Central memory CD8-positive, alpha-beta T cell (primary cell): ENCODE data around the gene LRP1B.

Experiments used
- ATAC-seq: fragments of 150-1000 bp; cut with Tn5 transposase; replicated peaks from 2 replicates; pipeline ENCODE4 v1.10.0; 2022; ENCODE audit warnings: mild to moderate bottlenecking, moderate FRiP score, moderate number of reproducible peaks; ENCODE audit not compliant: poor library complexity, severe bottlenecking; ENCODE audit errors: extremely low read depth
- DNase-seq, 2 donors: peaks; one replicate each; pipeline ENCODE4 v3.0.0; 2021; ENCODE audit warnings: low spot score in 2 of 2
- H3K27ac Mint-ChIP-seq: one replicate; pipeline ENCODE4 v1.8.0; 2022; ENCODE audit warnings: low read depth, mild to moderate bottlenecking, moderate library complexity, mixed read lengths
- H3K27me3 Mint-ChIP-seq: one replicate; pipeline ENCODE4 v1.8.0; 2022; ENCODE audit warnings: mixed read lengths
- H3K36me3 Mint-ChIP-seq: one replicate; pipeline ENCODE4 v1.8.0; 2022; ENCODE audit warnings: mild to moderate bottlenecking, moderate library complexity, mixed read lengths; ENCODE audit not compliant: insufficient read depth
- H3K4me1 Mint-ChIP-seq: one replicate; pipeline ENCODE4 v1.8.0; 2022; ENCODE audit warnings: mixed read lengths
- H3K4me3 Mint-ChIP-seq: one replicate; pipeline ENCODE4 v1.8.0; 2022; ENCODE audit warnings: mild to moderate bottlenecking, moderate library complexity, mixed read lengths
- H3K9me3 Mint-ChIP-seq: one replicate; pipeline ENCODE4 v1.8.0; 2022; ENCODE audit warnings: mixed read lengths

The LRP1B gene

DNA sequence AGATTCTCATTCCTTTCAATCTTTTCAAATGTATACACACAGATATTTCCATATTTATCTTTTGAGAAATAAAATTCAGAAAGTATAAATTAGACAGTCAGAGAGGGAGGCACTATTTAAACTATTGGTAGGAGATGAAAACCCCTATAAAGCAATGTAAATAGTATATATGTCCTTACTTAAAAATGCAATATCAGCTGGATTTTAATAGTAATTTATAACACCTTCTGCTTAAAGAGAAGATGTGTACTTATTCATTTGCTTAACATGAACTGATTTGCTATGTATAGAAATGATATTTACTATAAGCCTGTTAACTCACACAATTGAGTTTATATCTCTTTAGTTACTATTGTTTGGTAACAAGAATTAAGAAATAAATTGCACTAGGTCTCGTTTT is 163.3 kb downstream of the LRP1B start:
- ATAC-seq (no peak), DNase-seq (no peak)
- Mint-ChIP-seq H3K4me3 (no peak overlapping the region), H3K27ac (no peak overlapping the region), H3K27me3 (no peaks in the 10 kb centered on the region), H3K4me1 (no peaks in the 10 kb centered on the region), H3K9me3 (peaks cover 22% of the 10 kb centered on the region), H3K36me3 (no peaks in the 10 kb centered on the region)

DNA sequence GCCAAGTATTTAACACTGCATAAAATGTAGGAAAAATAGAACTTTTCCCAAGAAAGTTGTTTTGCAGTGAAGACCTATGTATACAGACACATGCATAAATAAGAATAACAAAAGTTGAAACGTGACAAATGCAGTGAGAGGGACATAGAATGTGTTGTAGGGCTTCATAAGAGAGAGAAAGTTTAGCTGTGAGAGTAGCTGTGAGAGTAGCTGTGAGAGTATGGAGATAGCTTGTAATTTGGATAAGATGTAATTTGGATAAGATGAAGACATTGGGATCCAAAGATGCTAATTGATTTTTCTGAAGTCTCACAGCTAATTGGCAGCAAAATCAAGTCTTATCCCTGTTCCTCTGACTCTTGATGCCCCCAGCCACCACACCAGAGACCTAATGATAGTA is 170.9 kb downstream of the LRP1B start:
- Mint-ChIP-seq H3K4me3 (no peak overlapping the region), H3K9me3 (peaks cover 5% of the 10 kb centered on the region), H3K36me3 (no peaks in the 10 kb centered on the region), H3K4me1 (no peaks in the 10 kb centered on the region), H3K27ac (no peak overlapping the region), H3K27me3 (no peaks in the 10 kb centered on the region)
- DNase-seq (no peak), ATAC-seq (no peak)

DNA sequence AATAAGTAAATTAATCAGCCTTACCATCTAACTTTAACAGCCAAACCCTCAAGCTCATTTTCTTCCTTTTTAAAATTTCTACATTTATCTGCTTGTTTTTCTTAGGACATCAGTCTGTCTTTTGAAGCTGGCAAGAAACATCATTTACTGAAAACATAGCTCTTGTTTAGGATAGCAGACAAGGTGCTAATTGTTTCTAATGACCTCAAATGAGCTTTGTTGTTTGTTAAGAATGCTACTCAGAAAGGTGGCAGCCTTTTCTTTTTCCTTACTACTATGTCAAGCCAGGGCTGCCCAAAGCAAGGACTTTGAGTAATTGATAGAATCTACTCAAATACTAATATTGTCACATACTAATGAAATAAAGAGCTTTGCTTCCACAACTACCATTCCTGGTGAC is 171.8 kb downstream of the LRP1B start:
- Mint-ChIP-seq H3K4me1 (no peaks in the 10 kb centered on the region), H3K9me3 (peaks cover 11% of the 10 kb centered on the region), H3K36me3 (no peaks in the 10 kb centered on the region), H3K4me3 (no peak overlapping the region), H3K27ac (no peak overlapping the region), H3K27me3 (no peaks in the 10 kb centered on the region)
- ATAC-seq: no peak
- DNase-seq: no peak

DNA sequence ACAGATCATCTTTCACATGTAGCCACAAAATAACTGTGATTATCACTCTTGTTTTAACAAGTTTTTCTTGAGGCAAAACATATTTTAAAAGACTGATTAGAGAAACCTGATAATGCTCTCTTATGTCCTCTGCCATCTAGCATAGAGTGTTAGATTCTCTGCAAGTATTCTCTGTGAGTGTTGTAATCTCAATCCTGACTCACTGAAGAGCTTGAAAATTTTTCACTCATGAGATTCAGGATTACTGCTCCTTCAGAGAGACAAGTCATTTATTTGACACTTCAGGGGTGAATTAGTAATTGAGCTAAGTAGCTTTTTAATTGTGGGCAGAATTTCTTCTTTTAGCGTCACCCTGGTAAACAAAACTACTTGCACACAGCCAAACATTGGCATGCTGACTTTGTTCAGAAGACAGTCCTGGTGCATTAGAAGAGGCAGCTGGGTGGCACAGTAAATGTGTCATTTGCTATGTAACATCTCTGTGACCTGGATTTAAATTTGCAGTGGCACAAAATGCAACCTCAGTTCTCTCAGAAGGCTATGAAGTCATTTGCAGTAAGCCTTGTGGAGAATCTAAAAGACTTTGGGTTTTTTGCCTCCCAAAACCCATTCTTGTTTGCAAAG is 172.9 kb downstream of the LRP1B start:
- H3K36me3 Mint-ChIP-seq: no peaks in the 10 kb centered on the region
- no peak overlapping the region for H3K27ac Mint-ChIP-seq
- no peak overlapping the region for H3K4me3 Mint-ChIP-seq
- DNase-seq (no peak), ATAC-seq (no peak)
- no peaks in the 10 kb centered on the region for H3K4me1 Mint-ChIP-seq
- peaks cover 11% of the 10 kb centered on the region for H3K9me3 Mint-ChIP-seq
- no peaks in the 10 kb centered on the region for H3K27me3 Mint-ChIP-seq

DNA sequence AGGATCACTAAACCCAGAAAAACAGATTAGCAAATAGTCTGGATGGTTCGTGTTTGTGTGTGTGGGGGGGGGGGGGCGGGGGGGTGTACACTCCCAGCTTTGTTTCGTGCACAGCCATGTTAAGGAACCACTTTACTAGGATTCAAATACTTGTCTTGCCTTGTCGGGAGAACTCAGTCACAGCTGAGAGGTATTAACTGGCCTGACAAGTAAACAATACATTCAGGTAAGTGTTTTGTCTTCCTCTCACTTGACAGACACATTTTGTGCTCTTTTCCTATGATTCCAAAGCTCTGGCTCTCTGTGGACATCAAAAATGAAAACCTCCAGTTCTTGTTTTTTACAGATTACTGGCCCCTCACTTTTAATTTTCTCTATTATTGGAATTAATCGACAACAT is 173.5 kb downstream of the LRP1B start:
- ATAC-seq (no peak), DNase-seq (no peak)
- H3K4me3 Mint-ChIP-seq: no peak overlapping the region
- H3K27me3 Mint-ChIP-seq: no peaks in the 10 kb centered on the region
- H3K36me3 Mint-ChIP-seq: no peaks in the 10 kb centered on the region
- no peak overlapping the region for H3K27ac Mint-ChIP-seq
- H3K4me1 Mint-ChIP-seq: no peaks in the 10 kb centered on the region
- peaks cover 9% of the 10 kb centered on the region for H3K9me3 Mint-ChIP-seq

DNA sequence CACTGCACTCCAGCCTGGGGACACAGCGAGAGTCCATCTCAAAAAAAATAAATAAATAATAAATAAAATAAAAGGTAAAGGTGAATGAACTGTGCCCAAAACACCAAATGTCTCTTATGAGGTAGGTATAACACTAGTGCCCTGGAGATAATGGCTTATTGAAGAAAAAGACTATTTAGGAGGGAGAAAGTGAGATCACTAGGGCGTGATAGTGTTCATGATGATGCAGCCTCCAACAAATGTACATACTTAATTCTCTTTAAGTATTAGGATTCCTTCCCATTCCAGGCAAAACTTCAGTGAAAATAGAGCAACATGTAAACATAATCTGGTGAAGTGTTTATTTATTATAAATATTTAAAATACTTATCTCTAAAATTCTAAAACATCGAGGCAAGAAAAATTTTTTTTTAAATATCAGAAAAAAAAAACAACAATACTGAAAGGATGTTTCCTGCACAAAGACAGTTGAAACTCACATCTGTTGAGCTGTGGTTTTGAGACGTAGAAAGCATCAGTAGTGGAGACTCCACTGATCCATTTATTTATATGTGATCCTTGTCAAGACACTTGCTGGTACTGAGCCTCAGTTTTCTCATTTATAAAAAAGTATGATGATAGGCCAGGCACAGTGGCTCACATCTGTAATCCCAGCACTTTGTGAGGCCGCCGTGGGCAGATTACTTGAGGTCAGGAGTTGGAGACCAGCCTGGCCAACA is 183.3 kb downstream of the LRP1B start:
- H3K4me3 Mint-ChIP-seq: no peak overlapping the region
- H3K36me3 Mint-ChIP-seq: no peaks in the 10 kb centered on the region
- no peaks in the 10 kb centered on the region for H3K27me3 Mint-ChIP-seq
- ATAC-seq (no peak), DNase-seq (no peak)
- no peaks in the 10 kb centered on the region for H3K4me1 Mint-ChIP-seq
- no peak overlapping the region for H3K27ac Mint-ChIP-seq
- H3K9me3 Mint-ChIP-seq: peaks cover 13% of the 10 kb centered on the region

DNA sequence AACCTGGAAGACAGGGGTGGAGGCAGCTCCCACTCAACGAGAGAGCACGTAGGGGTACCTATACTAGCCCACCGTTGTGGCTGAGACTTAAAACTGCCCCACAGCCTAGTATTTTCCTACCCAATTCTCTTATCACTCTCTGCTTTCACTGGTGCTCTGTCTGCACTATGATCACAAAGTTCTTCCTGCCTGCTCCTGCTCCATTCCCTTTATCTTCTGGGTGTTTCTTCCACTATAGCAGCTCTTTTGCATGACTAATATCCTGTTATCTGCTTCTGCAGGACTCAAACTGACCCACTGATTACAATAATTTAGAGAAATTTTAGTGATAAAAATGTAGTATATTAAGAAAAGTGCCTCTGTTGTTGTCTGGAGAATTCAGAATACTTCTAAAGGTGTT is 184.8 kb downstream of the LRP1B start:
- Mint-ChIP-seq H3K27me3 (no peaks in the 10 kb centered on the region), H3K4me1 (no peaks in the 10 kb centered on the region), H3K27ac (no peak overlapping the region), H3K9me3 (peaks cover 19% of the 10 kb centered on the region), H3K36me3 (no peaks in the 10 kb centered on the region), H3K4me3 (no peak overlapping the region)
- no peak for ATAC-seq
- no peak for DNase-seq

DNA sequence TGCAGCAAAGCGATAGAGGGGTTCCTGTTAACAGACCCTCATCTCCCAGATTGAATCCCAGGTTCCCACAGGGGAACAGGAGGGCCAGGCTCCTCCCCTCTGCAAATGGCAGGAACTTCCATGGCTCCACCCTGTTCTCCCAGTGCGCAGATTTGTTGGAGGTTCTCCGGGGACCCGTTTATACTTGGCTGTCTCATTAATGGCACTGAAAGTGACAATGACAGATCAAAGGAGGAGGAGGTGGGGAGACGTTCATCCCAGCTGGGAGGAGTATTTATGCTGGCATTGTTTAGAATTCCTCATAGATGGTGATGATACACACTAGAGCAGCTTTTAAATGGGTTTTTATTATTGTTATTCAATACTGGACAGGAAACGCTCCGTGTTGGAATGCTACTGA is 186.9 kb downstream of the LRP1B start:
- no peak for DNase-seq
- H3K27ac Mint-ChIP-seq: no peak overlapping the region
- H3K9me3 Mint-ChIP-seq: peaks cover 25% of the 10 kb centered on the region
- no peaks in the 10 kb centered on the region for H3K4me1 Mint-ChIP-seq
- H3K27me3 Mint-ChIP-seq: no peaks in the 10 kb centered on the region
- H3K4me3 Mint-ChIP-seq: no peak overlapping the region
- no peaks in the 10 kb centered on the region for H3K36me3 Mint-ChIP-seq
- ATAC-seq: no peak

DNA sequence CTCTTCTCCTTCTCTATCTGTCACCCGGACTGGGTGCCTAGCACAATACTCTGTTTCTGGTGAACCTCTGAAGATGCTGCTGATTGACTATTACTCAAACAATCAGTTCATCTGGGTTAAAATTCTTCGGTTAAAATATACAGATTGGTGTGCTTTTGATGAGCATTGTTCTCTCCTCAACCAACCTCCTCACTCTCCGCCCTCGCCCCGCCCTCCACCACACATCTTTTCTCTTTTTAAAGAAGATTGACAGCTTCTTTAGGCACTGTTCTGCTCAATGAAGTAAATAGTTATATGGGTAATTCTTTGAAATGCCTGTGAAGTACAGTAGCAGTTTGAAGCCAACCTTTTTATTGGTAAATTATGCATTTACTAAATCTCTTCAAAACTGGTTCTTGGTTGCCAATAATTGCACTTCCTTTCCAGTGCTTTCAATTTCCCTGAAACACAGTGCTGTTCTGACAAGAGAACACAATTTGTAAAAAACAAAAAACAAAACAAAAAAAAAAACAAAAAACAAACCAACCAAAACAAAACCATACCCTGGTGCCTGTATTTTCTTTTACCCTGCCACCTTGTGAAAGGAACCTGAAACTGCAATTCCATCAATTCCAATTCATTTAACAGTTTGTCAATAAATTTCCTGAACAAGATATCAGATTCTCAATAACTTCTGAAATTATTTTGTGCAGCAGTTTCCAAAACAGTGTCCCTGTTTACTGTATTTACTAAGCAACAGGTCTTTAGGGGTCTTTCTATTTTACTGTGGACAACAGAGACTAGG is 188.6 kb downstream of the LRP1B start:
- ATAC-seq (no peak), DNase-seq (no peak)
- Mint-ChIP-seq H3K36me3 (no peaks in the 10 kb centered on the region), H3K27me3 (no peaks in the 10 kb centered on the region), H3K27ac (no peak overlapping the region), H3K9me3 (peaks cover 25% of the 10 kb centered on the region), H3K4me3 (no peak overlapping the region), H3K4me1 (no peaks in the 10 kb centered on the region)

DNA sequence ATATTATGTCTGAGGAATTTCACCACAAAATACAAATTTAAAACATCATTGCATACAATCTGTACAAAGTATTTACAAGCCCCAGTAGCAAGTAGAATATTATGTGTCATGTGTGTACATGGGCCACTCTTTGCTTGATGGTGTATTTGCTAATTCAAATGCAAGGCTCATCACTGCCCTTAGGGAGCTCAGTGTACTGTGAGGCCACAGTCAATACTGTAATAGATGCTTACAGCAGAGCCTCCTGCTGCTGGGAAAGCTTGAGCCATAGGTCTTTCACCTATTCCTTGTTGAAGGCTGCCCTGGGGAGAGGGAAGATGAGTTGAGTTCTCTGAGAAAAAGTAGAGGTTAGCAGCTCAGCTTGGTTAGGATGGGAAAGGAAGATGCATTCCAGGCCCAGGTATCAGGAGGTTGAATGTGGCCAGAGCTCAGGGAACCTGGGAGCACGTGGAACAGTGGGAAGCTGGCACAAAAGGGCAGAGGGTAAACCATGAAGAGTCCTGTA is 189.6 kb downstream of the LRP1B start:
- peaks cover 18% of the 10 kb centered on the region for H3K9me3 Mint-ChIP-seq
- DNase-seq (no peak), ATAC-seq (no peak)
- no peaks in the 10 kb centered on the region for H3K27me3 Mint-ChIP-seq
- no peaks in the 10 kb centered on the region for H3K36me3 Mint-ChIP-seq
- no peaks in the 10 kb centered on the region for H3K4me1 Mint-ChIP-seq
- H3K27ac Mint-ChIP-seq: no peak overlapping the region
- H3K4me3 Mint-ChIP-seq: no peak overlapping the region

DNA sequence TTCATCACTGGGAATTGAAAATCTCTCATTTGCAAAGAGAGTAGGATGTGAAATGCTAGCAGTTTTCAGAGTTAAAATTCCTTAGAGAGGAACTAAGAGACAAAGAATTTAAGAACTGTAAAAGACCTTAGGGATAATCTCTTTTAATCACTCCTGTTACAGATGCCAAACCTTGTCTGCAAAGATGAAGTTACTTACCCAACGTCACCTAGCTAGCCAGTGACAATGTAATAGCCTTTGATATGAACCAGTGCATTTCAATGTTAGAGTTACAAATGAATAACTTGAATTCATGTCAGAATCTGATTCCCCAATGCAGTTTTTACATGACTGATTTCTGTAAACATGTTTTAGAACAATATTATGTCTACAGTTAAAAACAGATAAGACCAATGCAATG is 190.1 kb downstream of the LRP1B start:
- Mint-ChIP-seq H3K27ac (no peak overlapping the region), H3K9me3 (peaks cover 12% of the 10 kb centered on the region)
- no peak for ATAC-seq

DNA sequence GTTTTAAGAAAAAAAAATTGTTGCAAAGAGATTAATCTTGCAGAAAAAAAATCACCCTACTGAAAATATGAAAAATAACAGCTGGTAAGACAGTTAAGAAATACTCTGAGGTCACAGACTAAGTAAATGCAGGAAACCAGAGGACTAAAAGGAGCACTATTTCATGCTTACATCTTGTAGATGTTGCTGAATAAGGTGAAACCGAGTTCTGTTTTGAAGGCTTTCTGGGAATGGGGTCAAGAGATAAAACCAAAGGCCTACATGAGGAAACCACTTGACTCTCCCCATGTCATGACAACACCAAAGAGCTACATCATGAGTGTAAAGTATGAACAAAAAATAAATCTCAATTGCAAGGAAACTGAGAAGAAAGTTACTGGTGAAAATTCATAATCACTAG is 197.6 kb downstream of the LRP1B start:
- peaks cover 15% of the 10 kb centered on the region for H3K9me3 Mint-ChIP-seq

More for the DNA sequence above, 190.1 kb downstream of the LRP1B start:
- Mint-ChIP-seq H3K36me3 (no peaks in the 10 kb centered on the region), H3K4me1 (no peaks in the 10 kb centered on the region), H3K4me3 (no peak overlapping the region), H3K27me3 (no peaks in the 10 kb centered on the region)
- no peak for DNase-seq

DNA sequence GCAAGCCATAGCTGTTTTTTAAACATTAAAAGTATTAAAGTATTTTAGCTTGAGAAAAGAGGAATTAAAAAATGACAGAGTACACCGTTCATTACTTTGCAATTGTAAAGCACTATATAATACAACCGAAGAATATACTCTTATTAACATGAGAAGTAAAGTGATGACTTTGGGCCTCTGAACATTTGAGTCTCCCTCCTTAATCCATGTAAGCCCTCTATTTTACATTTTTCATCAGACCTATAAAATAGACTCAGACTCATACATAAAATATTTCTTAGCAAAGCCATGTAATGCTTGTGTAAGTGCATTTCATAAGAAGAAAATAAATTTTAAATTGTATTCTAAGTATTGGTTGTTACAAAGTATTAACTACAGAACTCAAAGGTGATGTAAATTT is 198.6 kb downstream of the LRP1B start:
- no peak overlapping the region for H3K27ac Mint-ChIP-seq
- H3K27me3 Mint-ChIP-seq: no peaks in the 10 kb centered on the region
- H3K36me3 Mint-ChIP-seq: peaks cover 2% of the 10 kb centered on the region
- H3K4me1 Mint-ChIP-seq: no peaks in the 10 kb centered on the region
- ATAC-seq (no peak), DNase-seq (no peak)
- H3K4me3 Mint-ChIP-seq: no peak overlapping the region
- peaks cover 15% of the 10 kb centered on the region for H3K9me3 Mint-ChIP-seq

More for the DNA sequence above, 197.6 kb downstream of the LRP1B start:
- no peaks in the 10 kb centered on the region for H3K27me3 Mint-ChIP-seq
- DNase-seq: no peak
- no peaks in the 10 kb centered on the region for H3K4me1 Mint-ChIP-seq
- H3K4me3 Mint-ChIP-seq: no peak overlapping the region
- ATAC-seq: no peak
- no peak overlapping the region for H3K27ac Mint-ChIP-seq
- peaks cover 2% of the 10 kb centered on the region for H3K36me3 Mint-ChIP-seq
